HG03108 (cell line): Measurements from ENCODE around the gene PIGBOS1.
"Not testable (repeated sequence)": the region's sequence is repeated elsewhere in the genome, so short reads cannot be mapped to it uniquely, and the experiment has no call there.

ENCODE experiments used
- ATAC-seq: cut with Tn5 transposase; IDR thresholded peaks from one replicate; pipeline ENCODE4 v1.9.1; 2021; ENCODE audit warnings: moderate library complexity; ENCODE audit not compliant: unreplicated experiment

The PIGBOS1 gene

DNA sequence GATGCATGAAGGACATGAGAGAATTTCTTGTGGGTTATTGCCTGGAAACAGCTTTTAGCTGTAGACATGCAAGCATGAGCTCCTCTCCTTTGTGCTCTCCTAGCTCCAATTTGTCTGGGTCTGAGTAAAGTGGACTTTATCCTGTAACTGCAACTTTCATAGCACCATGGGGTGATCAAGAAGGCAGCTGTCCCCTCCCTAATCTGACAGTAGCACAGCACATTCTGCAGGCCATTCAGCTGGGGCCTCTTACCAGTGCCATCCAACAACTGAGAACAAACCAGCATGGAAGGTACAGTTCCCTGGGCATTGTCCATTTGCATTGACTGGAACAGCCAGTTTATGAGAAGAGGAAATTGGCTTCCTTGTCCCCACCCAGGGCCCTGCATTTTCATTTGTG is 21.6 kb downstream of the PIGBOS1 start:
- ATAC-seq: no peak

DNA sequence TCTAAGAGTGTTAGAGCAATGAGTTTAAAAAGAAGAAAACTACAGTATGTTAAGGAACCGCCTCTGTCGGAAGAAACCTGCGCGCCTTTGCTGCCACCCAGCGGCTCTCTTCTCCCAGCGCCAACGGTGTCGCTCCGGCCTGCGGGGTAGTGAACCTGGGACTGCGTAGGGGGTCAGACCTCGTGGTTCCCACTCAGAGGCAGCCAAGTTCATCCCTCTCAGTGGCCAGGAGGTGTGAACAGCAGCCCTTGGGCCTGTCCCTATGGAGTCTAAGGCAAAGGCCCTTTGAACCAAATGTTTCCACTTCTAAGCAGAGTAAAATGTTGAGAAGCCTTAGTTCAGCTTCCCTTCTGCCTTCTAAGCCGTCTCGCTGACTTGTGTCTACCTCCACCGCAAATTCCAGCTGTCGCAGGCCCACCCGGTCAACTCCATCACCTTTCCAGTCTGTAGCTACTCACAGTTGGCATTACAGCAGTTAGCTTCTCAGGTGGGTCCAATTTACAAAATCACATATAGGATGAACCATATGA is 28.3 kb downstream of the PIGBOS1 start:
- ATAC-seq: peak; percentile 80

DNA sequence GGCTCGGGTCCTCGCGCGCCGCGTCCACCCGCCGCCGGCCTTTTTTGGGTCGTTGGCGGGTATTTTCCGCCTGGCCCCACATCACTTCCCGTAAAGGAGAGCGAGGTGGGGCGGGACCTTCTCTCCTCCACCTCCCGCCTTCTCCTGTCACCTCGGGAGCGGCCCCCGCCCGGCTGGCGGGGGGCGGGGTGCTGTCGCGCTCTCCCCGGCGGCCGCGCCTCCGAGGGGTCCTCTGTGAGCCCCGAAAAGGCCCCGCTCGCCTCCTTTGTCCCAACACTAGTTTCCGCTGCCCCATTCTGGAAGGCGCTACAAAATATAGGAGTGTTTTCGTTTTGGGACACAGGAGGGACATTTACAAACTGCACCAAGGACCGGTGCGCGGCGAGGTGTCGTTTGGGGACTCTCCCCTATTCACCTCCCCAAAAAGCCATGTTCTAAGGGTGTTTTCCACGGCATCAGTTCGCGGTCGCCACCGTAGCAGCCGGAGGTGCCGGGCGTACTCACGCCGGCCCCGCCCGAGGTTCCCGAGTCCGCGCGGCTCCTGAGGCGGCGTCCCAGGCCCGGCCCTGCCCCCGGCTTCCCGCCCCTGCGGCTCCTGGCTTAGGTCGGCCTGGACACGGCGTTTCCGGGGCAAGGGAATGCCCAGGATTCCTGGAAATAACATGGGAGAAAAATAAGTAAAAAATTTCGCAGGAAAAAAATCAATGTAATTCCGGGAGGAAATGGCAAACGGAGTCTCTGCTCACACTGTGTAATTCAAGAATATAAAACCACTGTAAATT is 29.0 kb downstream of the PIGBOS1 start, which contains the start of gene RAB27A:
TSS of gene RAB27A (minus strand) at position 68 of the 782 bp plus-strand sequence. CDS start 54,879 bp downstream, outside the sequence.
- ATAC-seq: peak; percentile 60

DNA sequence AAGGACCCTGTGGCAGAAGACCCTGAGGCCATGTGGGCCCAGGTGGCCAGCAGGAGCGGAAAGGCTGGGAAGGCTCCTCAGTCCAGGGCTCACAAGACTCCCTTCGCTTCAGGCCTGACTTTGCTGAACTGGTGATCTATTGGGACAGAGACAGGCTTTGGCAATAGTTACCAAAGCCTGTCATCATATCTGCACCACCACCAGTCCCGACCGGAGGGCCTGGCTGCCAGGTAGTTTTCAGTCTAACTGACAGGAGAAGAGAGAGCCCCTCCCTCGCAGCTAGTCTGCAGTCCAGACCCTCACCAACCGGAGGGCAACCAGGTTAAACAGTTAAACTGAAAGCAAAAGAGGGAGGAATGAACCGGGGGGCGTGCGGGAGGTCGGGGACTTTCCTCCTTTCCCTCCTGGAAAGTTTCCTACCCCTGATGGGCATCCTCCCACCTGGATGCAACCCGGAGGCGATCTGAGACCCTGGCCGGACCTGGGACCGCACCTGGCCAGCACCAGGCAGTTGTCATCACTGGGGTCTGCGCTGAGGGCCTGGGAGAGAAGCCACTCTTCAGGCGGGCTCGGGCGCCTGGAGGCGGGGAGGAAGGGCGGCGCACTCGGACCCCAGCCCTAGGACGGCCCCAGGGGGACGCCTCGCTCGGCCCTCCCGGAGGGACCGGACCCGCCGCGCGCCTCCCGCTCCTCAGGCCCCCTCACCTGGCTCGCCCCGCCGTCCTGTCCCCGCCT is 29.7 kb downstream of the PIGBOS1 start:
- ATAC-seq: peak; percentile 19

DNA sequence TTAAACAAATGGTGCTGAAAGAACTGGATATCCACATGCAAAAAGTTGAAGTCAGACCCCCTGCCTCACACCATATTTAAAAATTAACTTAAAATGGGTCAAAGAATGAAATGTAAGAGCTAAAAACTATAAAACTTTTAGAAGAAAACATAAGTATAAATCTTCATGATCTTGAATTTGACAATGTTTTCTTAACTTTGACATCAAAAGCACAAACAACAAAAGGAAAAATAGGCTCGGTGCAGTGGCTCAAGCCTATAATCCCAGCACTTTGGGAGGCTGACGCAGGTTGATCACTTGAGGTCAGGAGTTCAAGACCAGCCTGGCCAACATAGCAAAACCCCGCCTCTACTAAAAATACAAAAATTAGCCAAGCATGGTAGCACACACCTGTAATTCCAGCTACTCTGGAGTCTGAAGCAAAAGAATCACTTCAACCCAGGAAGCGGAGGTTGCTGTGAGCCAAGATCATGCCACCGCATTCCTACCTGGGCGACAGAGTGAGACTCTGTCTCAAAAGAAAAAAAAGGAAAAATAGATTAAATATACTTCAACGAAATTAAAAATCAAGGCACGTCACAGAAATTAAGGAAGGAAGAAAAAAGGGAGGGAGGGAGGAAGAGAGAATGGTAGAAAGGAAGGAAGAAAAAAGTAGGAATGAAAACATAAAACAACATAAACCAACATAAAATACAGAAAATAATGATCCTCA is 30.8 kb downstream of the PIGBOS1 start:
- no peak for ATAC-seq

DNA sequence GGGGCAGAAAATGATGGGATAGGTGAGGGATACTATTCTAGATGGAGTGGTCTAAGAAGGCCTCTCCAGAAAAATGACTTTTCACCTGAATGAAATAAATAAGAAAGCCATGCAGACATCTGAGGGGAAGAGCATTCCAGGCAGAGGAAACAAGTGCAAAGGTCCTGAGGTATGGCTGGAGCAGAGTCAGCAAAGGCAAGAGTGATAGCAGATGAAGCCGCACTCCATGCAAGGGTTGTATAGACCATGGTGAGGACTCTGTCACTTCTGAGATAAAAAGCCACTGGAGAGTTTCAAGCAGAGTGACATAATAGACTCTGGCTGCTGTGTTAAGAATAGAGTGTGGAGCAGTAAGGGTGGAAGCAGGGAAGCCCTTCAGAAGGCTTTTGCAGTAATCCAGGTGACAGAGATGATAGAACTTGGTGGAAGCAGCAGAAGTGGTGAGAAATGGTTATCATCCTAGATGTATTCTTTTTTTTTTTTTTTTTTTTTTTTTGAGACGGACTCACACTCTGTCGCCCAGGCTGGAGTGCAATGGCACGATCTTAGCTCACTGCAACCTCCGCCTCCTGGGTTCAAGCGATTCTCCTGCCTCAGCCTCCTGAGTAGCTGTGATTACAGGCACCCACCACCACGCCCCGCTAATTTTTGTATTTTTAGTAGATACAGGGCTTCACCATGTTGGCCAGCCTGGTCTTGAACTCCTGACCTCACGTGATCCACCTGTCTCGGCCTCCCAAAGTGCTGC is 32.3 kb downstream of the PIGBOS1 start:
- ATAC-seq: not testable (repeated sequence)

DNA sequence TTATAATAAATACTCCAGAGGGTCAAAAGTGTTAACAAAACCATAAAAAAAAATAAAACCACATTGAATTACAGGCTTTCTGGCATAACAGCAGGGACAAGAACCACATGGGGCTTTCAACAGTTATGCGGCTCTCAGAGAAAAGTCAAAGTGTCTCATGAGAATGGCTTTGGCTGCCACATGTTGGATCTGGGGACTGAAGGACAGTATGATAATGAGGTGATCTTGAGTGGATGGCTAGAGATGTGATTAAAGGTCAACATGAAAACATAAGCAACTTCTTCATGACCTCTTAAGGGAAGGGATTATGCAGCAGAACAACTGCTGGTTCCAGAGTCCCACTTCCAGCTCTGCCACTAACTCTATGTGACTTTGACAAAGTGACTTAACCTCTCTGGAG is 34.5 kb downstream of the PIGBOS1 start:
- no peak for ATAC-seq

DNA sequence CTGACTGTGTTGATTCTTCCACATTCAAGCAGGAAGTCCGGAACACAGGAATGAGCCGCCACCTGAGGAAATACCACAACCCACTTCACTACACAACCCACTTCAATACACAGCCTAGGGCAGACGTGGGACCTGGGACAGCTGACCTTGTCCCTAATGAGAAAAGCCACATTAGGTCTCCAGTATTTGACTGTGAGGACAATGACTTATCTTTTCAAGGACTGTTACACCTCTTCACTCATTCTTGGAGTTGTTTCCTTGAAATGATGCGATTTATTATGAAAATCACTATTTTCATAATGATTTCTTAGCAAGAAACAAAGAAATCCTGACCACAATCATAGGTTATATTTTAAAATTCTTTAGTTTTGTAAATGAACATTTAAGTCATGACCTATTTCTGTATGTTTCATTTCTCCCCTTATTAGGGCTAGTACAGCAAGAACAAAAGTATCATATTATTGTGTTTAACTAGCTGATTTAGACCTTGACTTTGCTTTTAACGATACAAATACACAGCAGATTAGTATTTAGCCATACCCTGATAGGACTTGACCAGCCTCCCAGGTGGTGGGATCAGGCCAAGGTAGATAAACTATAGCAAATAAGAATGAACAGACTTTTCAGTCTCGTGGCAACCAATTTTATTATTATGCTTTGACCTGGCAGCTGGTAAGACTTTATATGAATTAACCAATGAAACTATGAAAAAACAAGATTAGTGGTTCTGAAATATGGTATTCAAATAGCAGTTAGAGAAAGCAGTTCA is 35.4 kb downstream of the PIGBOS1 start:
- ATAC-seq: no peak

DNA sequence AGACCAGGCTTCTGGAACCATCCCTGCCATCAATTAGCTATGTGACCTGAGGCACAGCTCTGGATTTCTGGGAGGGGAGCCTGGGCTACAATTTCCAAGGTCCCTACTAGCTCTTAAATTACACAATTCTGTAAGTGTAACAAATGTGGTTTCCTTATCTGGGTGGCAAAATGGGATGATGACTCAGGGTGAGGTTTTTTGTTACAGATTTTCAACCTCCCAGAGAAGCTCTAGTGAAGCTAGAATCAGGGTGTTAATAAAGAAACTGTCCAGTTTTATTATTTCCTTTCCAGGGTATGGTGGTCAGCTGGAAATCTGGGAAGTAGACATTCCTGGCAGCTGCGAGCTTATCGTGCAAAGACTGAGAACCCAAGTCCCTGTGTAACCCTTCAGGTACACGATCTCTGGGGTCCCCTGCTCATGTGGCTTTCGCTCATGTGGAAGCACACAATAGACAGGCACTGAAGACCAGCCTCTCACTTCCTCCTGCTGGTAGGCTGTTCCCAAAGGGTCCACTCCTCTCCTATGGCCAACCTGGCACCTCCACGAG is 36.6 kb downstream of the PIGBOS1 start:
- no peak for ATAC-seq

DNA sequence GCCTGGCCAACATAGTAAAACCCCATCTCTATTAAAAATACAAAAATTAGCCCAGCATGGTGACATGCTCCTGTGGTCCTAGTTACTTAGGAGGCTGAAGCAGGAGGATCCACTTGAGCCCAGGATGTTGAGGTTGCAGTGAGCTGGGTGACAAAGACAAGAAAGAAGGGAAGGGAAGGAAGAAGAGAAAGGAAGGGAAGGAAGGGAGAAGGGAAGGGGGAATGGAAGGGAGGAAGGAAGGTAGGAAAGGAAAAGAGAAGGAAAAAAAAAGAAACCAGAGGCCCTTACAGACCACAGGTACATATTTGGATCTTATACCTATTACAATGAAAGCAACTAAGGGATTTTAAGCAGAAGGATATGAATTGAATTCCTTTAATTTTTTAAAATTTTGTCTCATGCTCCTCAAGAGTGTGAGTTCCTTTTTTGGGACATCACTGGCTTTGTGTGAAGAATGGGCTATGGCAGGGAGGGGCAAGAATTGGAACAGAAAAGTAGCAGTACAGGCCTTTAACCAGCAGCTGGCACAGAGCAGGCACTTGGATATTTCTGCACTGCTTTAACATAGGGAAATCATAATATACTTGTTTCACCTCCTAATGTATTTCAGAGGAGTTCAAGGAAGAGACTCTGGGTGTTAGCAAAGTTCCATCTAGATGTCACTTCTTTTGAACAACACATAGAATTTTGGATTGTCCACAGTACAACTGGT is 37.2 kb downstream of the PIGBOS1 start:
- no peak for ATAC-seq

DNA sequence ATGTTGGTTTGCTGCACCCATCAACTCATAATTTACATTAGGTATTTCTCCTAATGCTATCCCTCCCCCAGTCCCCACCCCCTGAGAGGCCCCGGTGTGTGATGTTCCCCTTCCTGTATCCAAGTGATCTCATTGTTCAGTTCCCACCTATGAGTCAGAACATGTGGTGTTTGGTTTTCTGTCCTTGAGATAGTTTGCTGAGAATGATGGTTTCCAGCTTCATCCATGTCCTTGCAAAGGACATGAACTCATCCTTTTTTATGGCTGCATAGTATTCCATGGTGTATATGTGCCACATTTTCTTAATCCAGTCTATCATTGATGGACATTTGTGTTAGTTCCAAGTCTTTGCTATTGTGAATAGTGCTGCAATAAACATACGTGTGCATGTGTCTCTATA is 38.3 kb downstream of the PIGBOS1 start:
- not testable (repeated sequence) for ATAC-seq

DNA sequence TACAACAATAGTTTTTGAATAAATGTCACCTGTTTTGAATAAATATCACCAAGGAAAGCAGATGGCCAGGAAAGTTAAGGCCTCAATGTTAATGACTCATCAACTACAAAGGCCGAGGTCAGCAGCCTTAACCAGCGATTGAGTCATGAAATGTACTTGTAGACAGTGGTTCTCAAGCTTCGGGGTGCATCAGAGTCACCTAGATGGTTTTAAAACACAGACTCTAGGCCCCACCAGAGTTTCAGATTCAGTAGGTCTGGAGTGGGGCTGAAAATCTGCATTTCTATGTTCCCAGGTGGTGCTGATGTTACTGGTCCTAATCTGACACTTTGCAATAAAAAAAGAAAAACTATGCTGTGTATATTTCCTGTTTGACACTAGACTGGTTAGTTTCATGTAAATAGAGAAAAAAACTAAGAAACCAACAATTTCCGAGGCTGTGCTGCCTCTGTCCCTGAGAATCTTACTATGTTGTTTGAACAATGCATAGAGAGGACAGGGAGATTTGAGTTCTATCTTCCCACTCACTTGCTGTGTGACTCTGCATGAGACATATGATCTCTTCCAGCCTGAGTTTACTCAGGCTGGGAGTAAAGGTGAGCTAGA is 39.1 kb downstream of the PIGBOS1 start:
- peak; percentile 81 for ATAC-seq

DNA sequence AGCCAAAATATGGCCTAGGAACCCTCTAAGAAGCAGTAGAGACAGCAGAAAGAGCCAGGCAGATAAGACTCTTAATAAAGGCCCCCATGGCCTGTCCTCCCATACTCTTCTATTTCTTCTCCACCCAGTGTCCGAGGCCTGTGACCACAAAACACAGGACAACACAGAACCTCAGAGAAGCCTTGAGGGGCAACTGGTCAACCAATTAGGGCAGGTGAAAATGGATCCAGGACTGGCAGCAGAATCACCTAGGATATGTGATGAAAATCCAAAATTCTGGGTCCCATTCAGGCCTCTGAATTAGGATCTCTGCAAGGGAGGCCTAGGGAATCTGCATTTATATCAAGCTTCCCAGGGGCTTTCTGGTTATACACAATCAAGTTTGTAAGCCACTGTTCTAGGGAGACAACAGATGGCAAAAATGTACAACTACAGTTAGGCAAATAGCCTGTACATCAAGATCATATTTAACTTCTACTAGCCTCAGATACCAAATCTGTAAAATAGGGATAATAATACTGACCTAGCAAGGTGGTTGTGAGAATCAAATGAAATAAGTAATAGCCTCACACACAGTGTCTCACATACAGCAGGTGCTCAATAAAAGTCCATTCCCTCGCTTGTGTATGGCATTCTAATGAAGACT is 39.7 kb downstream of the PIGBOS1 start:
- no peak for ATAC-seq

DNA sequence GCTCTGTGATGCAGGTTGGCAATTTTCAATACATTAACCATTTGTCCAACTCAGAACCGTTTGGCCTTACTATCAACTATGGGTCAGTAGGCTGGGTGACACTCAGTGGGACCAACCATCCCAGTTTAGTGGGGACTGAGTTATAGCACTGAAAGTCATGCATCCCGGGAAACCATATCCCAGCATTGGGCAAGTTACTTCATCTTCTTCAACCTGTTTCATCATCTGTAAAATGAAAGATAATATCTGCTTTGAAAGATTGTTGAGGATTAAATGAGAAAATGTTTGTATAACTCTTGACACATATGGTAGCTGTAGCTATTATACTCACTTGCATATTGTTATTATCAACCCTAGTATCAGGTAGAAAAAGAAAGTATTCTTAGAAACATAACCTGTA is 41.2 kb downstream of the PIGBOS1 start:
- ATAC-seq: no peak

DNA sequence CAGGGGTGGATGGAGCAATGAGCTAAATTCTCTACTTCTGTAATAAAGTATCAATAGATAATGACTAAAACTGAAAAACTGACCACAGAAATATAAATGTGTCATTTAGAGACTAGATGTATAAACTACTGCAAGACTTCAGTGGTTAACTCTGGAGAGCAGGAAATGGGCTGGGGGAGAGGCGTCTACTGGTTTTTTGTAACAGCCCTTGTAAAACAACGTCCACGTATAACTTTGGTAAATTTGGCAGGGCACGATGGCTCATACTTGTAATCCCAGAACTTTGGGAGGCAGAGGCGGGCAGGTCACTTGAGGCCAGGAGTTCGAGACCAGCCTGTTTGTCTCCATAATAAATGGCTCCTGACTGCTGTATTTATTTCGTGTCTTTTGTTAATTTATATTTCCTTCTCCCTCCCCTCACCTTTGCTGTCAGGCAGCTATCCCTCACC is 41.8 kb downstream of the PIGBOS1 start:
- peak; percentile 43 for ATAC-seq

DNA sequence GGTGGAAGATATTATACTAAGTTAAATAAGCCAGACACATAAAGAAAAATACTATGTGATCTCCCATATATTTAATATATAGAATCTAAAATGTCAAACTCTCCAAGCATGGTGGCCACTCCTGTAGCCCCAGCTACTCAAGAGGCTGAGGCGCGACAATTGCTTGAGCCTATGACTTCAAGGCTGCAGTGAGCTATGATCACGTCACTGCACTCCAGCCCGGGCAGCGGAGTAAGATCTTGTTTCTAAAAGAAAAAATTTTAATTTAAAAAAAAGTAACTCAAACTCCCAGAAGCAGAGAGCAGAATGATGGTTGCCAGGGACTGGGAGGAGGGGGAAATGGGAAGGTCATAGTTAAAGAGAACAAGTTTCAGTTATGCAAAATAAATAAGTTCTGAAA is 42.6 kb downstream of the PIGBOS1 start:
- ATAC-seq: no peak

DNA sequence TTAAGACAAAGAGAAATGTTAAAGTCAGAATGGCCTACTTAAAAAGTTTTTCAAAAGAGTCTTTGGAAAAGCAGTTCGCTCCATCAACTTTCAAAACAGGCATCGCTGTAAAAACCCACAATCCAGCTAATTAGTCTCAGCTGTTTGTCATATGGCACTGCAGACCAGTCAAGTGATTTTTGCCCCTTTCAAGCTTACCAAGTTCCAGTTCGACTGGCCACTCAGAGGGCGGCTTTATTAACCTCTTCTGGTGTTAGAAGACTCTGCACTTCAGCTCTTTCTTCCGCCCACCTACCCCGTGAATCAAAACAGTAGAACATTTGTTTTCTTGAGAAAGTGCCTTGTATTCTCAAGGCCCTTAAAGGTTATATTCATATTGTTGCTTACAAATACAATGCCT is 48.6 kb downstream of the PIGBOS1 start:
- no peak for ATAC-seq

DNA sequence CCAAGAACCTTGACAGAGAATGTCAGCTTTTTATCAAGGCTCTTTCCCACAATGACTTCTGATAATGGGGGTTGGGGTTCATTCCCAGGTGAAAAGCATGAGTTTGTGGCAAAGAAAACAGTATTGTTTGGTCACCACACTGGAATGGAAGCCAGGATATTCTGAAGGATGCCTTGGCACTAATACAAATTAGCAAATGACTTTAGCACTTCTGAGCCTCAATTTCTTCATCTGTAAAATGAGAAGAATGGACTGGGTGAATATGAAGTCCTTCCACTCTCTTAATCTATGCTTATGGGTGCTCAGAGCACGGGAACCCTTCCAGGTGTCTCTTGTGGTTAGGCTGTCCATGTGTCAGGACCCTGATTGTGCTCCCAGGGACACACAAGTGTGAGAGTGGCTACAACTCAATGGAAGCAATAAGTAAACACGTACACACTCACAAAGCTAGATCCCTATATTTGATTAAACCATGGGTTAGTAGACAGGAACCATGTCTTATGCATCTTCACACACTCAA is 50.7 kb downstream of the PIGBOS1 start:
- ATAC-seq: no peak
